Heart right ventricle (tissue), 16 donors: ENCODE measurements around the gene SAP30. TPM values are rescaled to one million over a fixed set of nuclear protein-coding genes. Genes with fewer than 3 reads are reported as not detected.
A peak's percentile ranks its signal among the peaks of the same experiment; 100 is the strongest.

Experiments
- ATAC-seq, 8 donors: fragments of 200-7000 bp; cut with Tn5 transposase; one replicate each; pipeline ENCODE4 v1.9.1; 2020; ENCODE audit warnings: mild to moderate bottlenecking in 8 of 8, moderate library complexity in 8 of 8, moderate number of reproducible peaks in 1 of 8
- DNase-seq, 2 donors: peaks; one replicate each; pipeline ENCODE4 v3.0.0-alpha.2; 2020
- H3K27ac ChIP-seq, 10 donors: fragments of 200-600 bp; sonication (generic) in 2 of 10; one replicate each; pipeline versions ENCODE4 v1.5.0 to v1.8.0; 2020 to 2022; ENCODE audit warnings: mild to moderate bottlenecking in 3 of 10
- H3K27me3 ChIP-seq, 7 donors: fragments of 200-600 bp; one replicate each; pipeline ENCODE4 v1.8.0; 2021 to 2022; ENCODE audit warnings: mild to moderate bottlenecking in 2 of 7
- H3K36me3 ChIP-seq, 9 donors: fragments of 200-600 bp; sonication (generic) in 1 of 9; one replicate each; pipeline versions ENCODE4 v1.5.0 to v1.8.0; 2020 to 2022; ENCODE audit warnings: mild to moderate bottlenecking in 2 of 9
- H3K4me1 ChIP-seq, 9 donors: fragments of 200-600 bp; sonication (generic) in 1 of 9; one replicate each; pipeline versions ENCODE4 v1.5.0 to v1.8.0; 2020 to 2022; ENCODE audit warnings: mild to moderate bottlenecking in 4 of 9
- H3K4me3 ChIP-seq, 10 donors: fragments of 200-600 bp; sonication (generic) in 2 of 10; one replicate each; pipeline versions ENCODE4 v1.5.0 to v1.8.0; 2020 to 2022; ENCODE audit warnings: mild to moderate bottlenecking in 7 of 10, moderate library complexity in 2 of 10
- H3K9me3 ChIP-seq, 11 donors: fragments of 200-600 bp in 10 of 11; sonication (generic) in 2 of 11; one replicate each; pipeline versions ENCODE4 v1.5.0 to v1.8.0; 2013 to 2022; ENCODE audit warnings: mild to moderate bottlenecking in 2 of 11, control low read depth in 1 of 11, moderate library complexity in 1 of 11
- WGBS, 2 donors: extraction: QIAGEN DNeasy Blood & Tissue Kit; methylation state at CpG; one replicate each; pipeline ENCODE4 v1.1.7; 2013; ENCODE audit warnings: inconsistent platforms in 1 of 2; 5-methylcytosine and 5-hydroxymethylcytosine counted together
- intact Hi-C, 10 donors: fragments of 100-400 bp; cut with DNase I; formaldehyde crosslinking; loops; one replicate each; pipeline versions ENCODE4 v1.11.1 to v1.14.2; 2022
- polyA plus RNA-seq, 2 donors: library from polyadenylated mRNA; stranded (reverse); fragments of 200-250 nt; gene quantifications; one replicate each; pipeline ENCODE4 v1.2.3, GENCODE V29; 2013
- total RNA-seq, 10 donors: library from RNA; stranded (reverse); fragmentation: NEBNext Ultra II Directional in 3 of 10; extraction: Animal tissue kit (Norgen Biotek cat#: 25700) in 3 of 10; gene quantifications; one replicate each; pipeline versions ENCODE4 v1.2.1 to v1.2.4, GENCODE V29; 2021 to 2023
- TF ChIP-seq, protein P1 (sequence below), 9 donors: fragments of 200-600 bp; sonication (generic) in 2 of 9; IDR thresholded peaks; one replicate each; pipeline versions ENCODE4 v1.5.0 to v1.8.0; 2021 to 2022; ENCODE audit warnings: antibody characterized with exemption in 9 of 9, mild to moderate bottlenecking in 5 of 9, moderate library complexity in 1 of 9
- donor health status: Arrhythmogenic right ventricular cardiomyopathy.
- donor health status: ischemic (EF 13 %, LVEDD 7.1; RV severe dilation, severe dysfunction).
- donor health status: healthy with polysubstance abuse.
- donor health status: DM: no; HTN: yes; CAD: no.
- donor health status: DM: no; HTN: no; CAD: no.
- donor health status: ischemic (EF 25% LVEDD 6.9; RV normal size, moderate dysfunction).
- donor health status: ischemic (EF 25% LVEDD 5.7; RV mildly dilated, moderate dysfunction).
- donor health status: healthy.
- donor health status: DM: yes; HTN: yes; CAD: no.
- donor health status: Ischemic cardiomyopathy.
- donor health status: ischemic (EF 35%, LVEDD 5.7; RV mildly dilated, moderate dysfunction).
- donor health status: nonischemic (EF 11% LVEDD 7.7; RV severe dilation, severe dysfunction).
- donor health status: DM: yes; HTN: yes; CAD: no.
- donor health status: PGD.
- donor health status: ischemic (EF 29% LVEDD 5.4; RV normal size, mild dysfunction).
- donor health status: nonischemic (EF 23%, LVEDD 6.1; RV moderate dilation, normal function).

SAP30 gene
- total and polyA plus RNA-seq, 12 donors: 4.0 to 22.2 (median 12.3) TPM

GRCh38 chr4:173404296-173404865 is 33.6 kb downstream of the SAP30 start:
- Histone ChIP-seq H3K36me3 (peaks cover 0 to 39% (median 5%) of the 10 kb centered on the region in 9 donors), H3K4me1 (no peaks in the 10 kb centered on the region), H3K4me3 (no peak overlapping the region), H3K27me3 (no peaks in the 10 kb centered on the region), H3K9me3 (no peaks in the 10 kb centered on the region), H3K27ac (no peak overlapping the region)
- 92 to 95% methylated on average over 3 of the region's 3 CpGs for WGBS, 2 donors
- intact Hi-C loops: loop anchor here in 1 of 10 donors (10.0 kb wide), 1 partner anchor 390 kb away; no protein-coding TSS in a partner anchor
- ATAC-seq (no peak), DNase-seq (no peak)
- TF ChIP-seq, protein P1, sequence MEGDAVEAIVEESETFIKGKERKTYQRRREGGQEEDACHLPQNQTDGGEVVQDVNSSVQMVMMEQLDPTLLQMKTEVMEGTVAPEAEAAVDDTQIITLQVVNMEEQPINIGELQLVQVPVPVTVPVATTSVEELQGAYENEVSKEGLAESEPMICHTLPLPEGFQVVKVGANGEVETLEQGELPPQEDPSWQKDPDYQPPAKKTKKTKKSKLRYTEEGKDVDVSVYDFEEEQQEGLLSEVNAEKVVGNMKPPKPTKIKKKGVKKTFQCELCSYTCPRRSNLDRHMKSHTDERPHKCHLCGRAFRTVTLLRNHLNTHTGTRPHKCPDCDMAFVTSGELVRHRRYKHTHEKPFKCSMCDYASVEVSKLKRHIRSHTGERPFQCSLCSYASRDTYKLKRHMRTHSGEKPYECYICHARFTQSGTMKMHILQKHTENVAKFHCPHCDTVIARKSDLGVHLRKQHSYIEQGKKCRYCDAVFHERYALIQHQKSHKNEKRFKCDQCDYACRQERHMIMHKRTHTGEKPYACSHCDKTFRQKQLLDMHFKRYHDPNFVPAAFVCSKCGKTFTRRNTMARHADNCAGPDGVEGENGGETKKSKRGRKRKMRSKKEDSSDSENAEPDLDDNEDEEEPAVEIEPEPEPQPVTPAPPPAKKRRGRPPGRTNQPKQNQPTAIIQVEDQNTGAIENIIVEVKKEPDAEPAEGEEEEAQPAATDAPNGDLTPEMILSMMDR (IDR thresholded peaks at IDR 0.05): no peak

DNA sequence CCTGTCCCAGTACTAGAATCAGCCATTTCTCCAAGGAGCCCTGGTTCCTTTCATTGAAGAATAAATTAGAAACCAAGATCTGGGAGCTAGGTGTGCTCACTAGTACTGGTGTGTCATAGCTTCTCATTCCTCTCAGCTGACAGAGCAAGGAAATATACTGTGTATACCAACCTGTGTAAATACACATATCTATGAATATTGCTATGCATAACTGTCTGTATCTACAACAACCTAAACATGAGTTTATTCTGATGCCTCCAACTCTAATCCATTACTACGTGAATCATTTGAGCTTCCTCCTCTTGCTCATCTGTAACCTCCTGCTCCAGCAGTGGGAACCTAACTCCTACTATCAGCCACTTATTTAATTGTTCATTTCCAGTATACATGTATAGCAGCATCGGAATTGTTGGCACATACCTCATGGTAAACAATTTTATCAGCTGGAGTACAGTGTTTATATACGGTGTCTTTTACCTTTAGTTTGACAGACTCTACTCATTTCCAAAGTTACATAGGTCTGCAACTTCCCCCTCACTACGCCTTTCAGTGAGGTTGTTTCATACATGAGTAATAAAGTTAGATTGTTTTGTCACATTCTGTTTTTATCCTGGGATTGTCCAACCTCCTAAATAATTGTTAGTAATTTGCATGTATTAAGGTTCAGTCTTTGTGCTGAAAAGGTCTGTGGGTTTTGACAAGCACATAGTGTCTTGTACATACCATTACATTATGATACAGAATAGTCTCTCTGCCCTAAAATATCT is 35.3 kb downstream of the SAP30 start:
- ATAC-seq (no peak), DNase-seq (no peak)
- Histone ChIP-seq H3K9me3 (no peaks in the 10 kb centered on the region), H3K36me3 (peaks cover 0 to 42% (median 5%) of the 10 kb centered on the region in 9 donors), H3K4me1 (peaks cover 0 to 10% (median 0%) of the 10 kb centered on the region in 9 donors), H3K27ac (no peak overlapping the region), H3K4me3 (no peak overlapping the region), H3K27me3 (no peaks in the 10 kb centered on the region)
- 95 to 97% methylated on average over 4 of the region's 4 CpGs for WGBS, 2 donors
- TF ChIP-seq, protein P1 (IDR thresholded peaks at IDR 0.05): no peak
- intact Hi-C loops: loop anchor here in 1 of 10 donors (10.0 kb wide), 1 partner anchor 391 kb away; no protein-coding TSS in a partner anchor

- intact Hi-C loops: loop anchor here in 5 of 10 donors (5.0 to 10.0 kb wide), 4 partner anchors 38 to 395 kb away; partner anchors contain the start of gene SAP30 (in 2 of the 5)
- TF ChIP-seq, protein P1 (IDR thresholded peaks at IDR 0.05): no peak
- no peak for DNase-seq
- no peaks in the 10 kb centered on the region for H3K9me3 ChIP-seq
- H3K27ac ChIP-seq: no peak overlapping the region
- ATAC-seq: peak in 4 of 8 donors; percentile 7 to 88 (median 64)
- H3K36me3 ChIP-seq: peaks cover 0 to 23% (median 0%) of the 10 kb centered on the region in 9 donors
- WGBS, 2 donors: 42 to 44% methylated on average over 2 of the region's 2 CpGs
- no peak overlapping the region for H3K4me3 ChIP-seq
- no peaks in the 10 kb centered on the region for H3K27me3 ChIP-seq
- peaks cover 0 to 51% (median 0%) of the 10 kb centered on the region in 9 donors for H3K4me1 ChIP-seq
Measured at GRCh38 chr4:173410079-173410478, 39.3 kb downstream of the SAP30 start.

GRCh38 chr4:173411106-173411693 is 40.4 kb downstream of the SAP30 start:
- WGBS, 2 donors: 56 to 66% methylated on average over 4 of the region's 4 CpGs
- H3K27ac ChIP-seq: no peak overlapping the region
- TF ChIP-seq, protein P1 (IDR thresholded peaks at IDR 0.05): no peak
- no peak overlapping the region for H3K4me3 ChIP-seq
- intact Hi-C loops: loop anchor here in 5 of 10 donors (5.0 to 10.0 kb wide), 4 partner anchors 39 to 396 kb away; partner anchors contain the start of gene SAP30 (in 2 of the 5)
- H3K36me3 ChIP-seq: peaks cover 0 to 16% (median 0%) of the 10 kb centered on the region in 9 donors
- H3K27me3 ChIP-seq: no peaks in the 10 kb centered on the region
- H3K9me3 ChIP-seq: no peaks in the 10 kb centered on the region
- H3K4me1 ChIP-seq: peaks cover 0 to 62% (median 0%) of the 10 kb centered on the region in 9 donors
- ATAC-seq (peak in 2 of 8 donors; percentile 28 to 50), DNase-seq (no peak)
